HEK293 (cell line): ENCODE data around the gene NPC2.

Experiments
- CTCF ChIA-PET: fragments of 350-600 bp; formaldehyde crosslinking; extraction: SDS; loops from one replicate; lab custom pipeline; 2021; ENCODE audit warnings: antibody characterized with exemption; lab: Yijun Ruan, JAX
- POLR2A ChIA-PET: fragments of 300-600 bp; formaldehyde crosslinking; extraction: SDS; loops from one replicate; lab custom pipeline; 2020; ENCODE audit warnings: antibody characterized with exemption, inconsistent platforms; lab: Yijun Ruan, JAX
- H3K27ac ChIP-seq: fragments of 200-500 bp; sonication (Bioruptor generic); 2 replicates; pipeline ENCODE4 v1.5.1; 2014; ENCODE audit warnings: low read depth, low read length, control low read depth, inconsistent platforms; ENCODE audit errors: extremely low read depth
- H3K36me3 ChIP-seq, 2 experiments: fragments of 200-500 bp in 1 of 2; sonication (Bioruptor generic) in 1 of 2; 1 replicate in 1 of 2; 2 replicates in 1 of 2; pipeline ENCODE4 v1.5.1; 2014 to 2017; ENCODE audit warnings: inconsistent platforms in 2 of 2, low read length in 2 of 2; ENCODE audit not compliant: control insufficient read depth in 2 of 2, insufficient read depth in 1 of 2
- H3K4me1 ChIP-seq: fragments of 200-500 bp; sonication (Bioruptor generic); 2 replicates; pipeline ENCODE4 v1.5.1; 2014; ENCODE audit warnings: mild to moderate bottlenecking, low read length, inconsistent platforms; ENCODE audit not compliant: control insufficient read depth, insufficient read depth
- H3K4me3 ChIP-seq: 2 replicates; pipeline ENCODE4 v1.5.1; 2011; ENCODE audit warnings: low read depth, mild to moderate bottlenecking, control low read depth, low read length, moderate library complexity
- H3K9me3 ChIP-seq: fragments of 200-500 bp; sonication (Bioruptor generic); 2 replicates; pipeline ENCODE4 v1.5.1; 2014; ENCODE audit warnings: low read depth, low read length, inconsistent platforms; ENCODE audit not compliant: control insufficient read depth, insufficient read depth
- BCL11A ChIP-seq: fragments of 450-650 bp; formaldehyde crosslinking; IDR thresholded peaks from 2 replicates; pipeline ENCODE4 v1.5.1; 2016; ENCODE audit warnings: low read depth, missing biosample characterization, missing genetic modification characterization
- BCL11B ChIP-seq: fragments of 450-650 bp; formaldehyde crosslinking; IDR thresholded peaks from 2 replicates; pipeline ENCODE4 v1.5.1; 2016; ENCODE audit warnings: low read depth, missing biosample characterization, missing genetic modification characterization
- HOXC10 ChIP-seq: sonication (generic); formaldehyde crosslinking; IDR thresholded peaks from 2 replicates; pipeline ENCODE4 v1.8.1; 2023; ENCODE audit warnings: mild to moderate bottlenecking, missing genetic modification reagents
- KLF10 ChIP-seq: fragments of 450-650 bp; IDR thresholded peaks from 2 replicates; pipeline ENCODE4 v1.5.1; 2018; ENCODE audit warnings: missing biosample characterization, mild to moderate bottlenecking, missing genetic modification characterization
- KLF16 ChIP-seq: fragments of 450-650 bp; formaldehyde crosslinking; IDR thresholded peaks from 2 replicates; pipeline ENCODE4 v1.5.1; 2017; ENCODE audit warnings: missing biosample characterization, missing genetic modification characterization
- KLF8 ChIP-seq: fragments of 450-650 bp; formaldehyde crosslinking; IDR thresholded peaks from 2 replicates; pipeline ENCODE4 v1.5.1; 2016; ENCODE audit warnings: missing biosample characterization, missing genetic modification characterization
- ZBTB1 ChIP-seq: fragments of 450-650 bp; formaldehyde crosslinking; IDR thresholded peaks from 2 replicates; pipeline ENCODE4 v1.5.1; 2016; ENCODE audit warnings: missing biosample characterization, missing genetic modification characterization
- ZFHX2 ChIP-seq: fragments of 450-650 bp; formaldehyde crosslinking; conservative IDR thresholded peaks from 2 replicates; pipeline ENCODE4 v1.5.1; 2016; ENCODE audit warnings: missing biosample characterization, missing genetic modification characterization
- ZNF114 ChIP-seq: fragments of 450-650 bp; formaldehyde crosslinking; IDR thresholded peaks from 2 replicates; pipeline ENCODE4 v1.5.0; 2017; ENCODE audit warnings: missing biosample characterization, missing genetic modification characterization
- ZNF155 ChIP-seq: fragments of 450-650 bp; formaldehyde crosslinking; IDR thresholded peaks from 2 replicates; pipeline ENCODE4 v1.5.1; 2016; ENCODE audit warnings: missing biosample characterization, missing genetic modification characterization
- ZNF223 ChIP-seq: fragments of 450-650 bp; formaldehyde crosslinking; IDR thresholded peaks from 2 replicates; pipeline ENCODE4 v1.5.1; 2016; ENCODE audit warnings: missing biosample characterization, missing genetic modification characterization
- ZNF324 ChIP-seq: fragments of 450-650 bp; formaldehyde crosslinking; IDR thresholded peaks from 2 replicates; pipeline ENCODE4 v1.5.1; 2016; ENCODE audit warnings: missing biosample characterization, missing genetic modification characterization
- ZNF341 ChIP-seq: fragments of 450-650 bp; formaldehyde crosslinking; IDR thresholded peaks from 2 replicates; pipeline ENCODE4; 2016; ENCODE audit warnings: low read depth, missing biosample characterization, missing genetic modification characterization
- ZNF37A ChIP-seq: fragments of 450-650 bp; IDR thresholded peaks from 2 replicates; pipeline ENCODE4 v1.5.1; 2018; ENCODE audit warnings: missing biosample characterization, missing genetic modification characterization
- ZNF544 ChIP-seq: fragments of 450-650 bp; formaldehyde crosslinking; IDR thresholded peaks from 2 replicates; pipeline ENCODE4 v1.5.0; 2017; ENCODE audit warnings: missing biosample characterization, missing genetic modification characterization
- TF ChIP-seq, protein P1 (sequence below): fragments of 450-650 bp; formaldehyde crosslinking; IDR thresholded peaks from 2 replicates; pipeline ENCODE4 v1.5.1; 2016; ENCODE audit warnings: missing biosample characterization, missing genetic modification characterization
- TF ChIP-seq, protein P2 (sequence below): fragments of 450-650 bp; formaldehyde crosslinking; conservative IDR thresholded peaks from 2 replicates; pipeline ENCODE4 v1.5.1; 2016; ENCODE audit warnings: low read depth, missing biosample characterization, missing genetic modification characterization
- TF ChIP-seq, protein P3 (sequence below): fragments of 450-650 bp; formaldehyde crosslinking; IDR thresholded peaks from 2 replicates; pipeline ENCODE4 v1.5.1; 2017; ENCODE audit warnings: missing biosample characterization, missing genetic modification characterization
- TF ChIP-seq, protein P4 (sequence below): fragments of 450-650 bp; formaldehyde crosslinking; IDR thresholded peaks from 2 replicates; pipeline ENCODE4 v1.5.0; 2017; ENCODE audit warnings: missing biosample characterization, missing genetic modification characterization, borderline replicate concordance

NPC2 gene

DNA sequence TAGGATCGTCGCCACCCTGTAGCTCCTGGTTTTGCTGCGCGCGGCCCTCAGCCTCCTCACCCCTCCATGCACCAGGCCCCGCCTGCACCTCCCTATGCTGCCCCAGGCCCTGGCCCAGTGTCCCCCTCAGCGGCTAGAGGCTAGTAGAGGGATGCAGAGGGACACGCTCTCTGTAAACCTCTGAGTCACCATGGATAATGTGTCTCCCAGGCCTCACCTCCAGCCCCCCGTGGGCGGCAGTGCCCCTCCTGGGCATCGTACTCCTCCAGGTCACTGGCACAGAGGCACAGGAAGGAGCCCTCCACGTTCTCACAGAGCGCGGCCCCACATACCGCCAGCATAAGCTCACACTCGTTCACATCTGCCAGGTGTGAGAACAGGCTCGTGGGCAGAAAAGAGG, 12.7 kb upstream of the NPC2 start:
- TF ChIP-seq HOXC10 (no peak), ZFHX2 (peak; percentile 28; the same call in 1 of the 2 replicates)
- TF ChIP-seq, protein P1, sequence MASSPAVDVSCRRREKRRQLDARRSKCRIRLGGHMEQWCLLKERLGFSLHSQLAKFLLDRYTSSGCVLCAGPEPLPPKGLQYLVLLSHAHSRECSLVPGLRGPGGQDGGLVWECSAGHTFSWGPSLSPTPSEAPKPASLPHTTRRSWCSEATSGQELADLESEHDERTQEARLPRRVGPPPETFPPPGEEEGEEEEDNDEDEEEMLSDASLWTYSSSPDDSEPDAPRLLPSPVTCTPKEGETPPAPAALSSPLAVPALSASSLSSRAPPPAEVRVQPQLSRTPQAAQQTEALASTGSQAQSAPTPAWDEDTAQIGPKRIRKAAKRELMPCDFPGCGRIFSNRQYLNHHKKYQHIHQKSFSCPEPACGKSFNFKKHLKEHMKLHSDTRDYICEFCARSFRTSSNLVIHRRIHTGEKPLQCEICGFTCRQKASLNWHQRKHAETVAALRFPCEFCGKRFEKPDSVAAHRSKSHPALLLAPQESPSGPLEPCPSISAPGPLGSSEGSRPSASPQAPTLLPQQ: no peak
- TF ChIP-seq, all 188 proteins: peak for 1
- ChIA-PET POLR2A (no interaction called here), CTCF (interaction anchor here (0.6 kb wide), 1 partner anchor 228 kb away, joined by 3 read pairs; no protein-coding TSS in a partner anchor)
- Histone ChIP-seq H3K4me3 (no peak overlapping the region), H3K9me3 (no peaks in the 10 kb centered on the region), H3K27ac (no peak overlapping the region), H3K4me1 (no peaks in the 10 kb centered on the region), H3K36me3 (no peaks in the 10 kb centered on the region)

DNA sequence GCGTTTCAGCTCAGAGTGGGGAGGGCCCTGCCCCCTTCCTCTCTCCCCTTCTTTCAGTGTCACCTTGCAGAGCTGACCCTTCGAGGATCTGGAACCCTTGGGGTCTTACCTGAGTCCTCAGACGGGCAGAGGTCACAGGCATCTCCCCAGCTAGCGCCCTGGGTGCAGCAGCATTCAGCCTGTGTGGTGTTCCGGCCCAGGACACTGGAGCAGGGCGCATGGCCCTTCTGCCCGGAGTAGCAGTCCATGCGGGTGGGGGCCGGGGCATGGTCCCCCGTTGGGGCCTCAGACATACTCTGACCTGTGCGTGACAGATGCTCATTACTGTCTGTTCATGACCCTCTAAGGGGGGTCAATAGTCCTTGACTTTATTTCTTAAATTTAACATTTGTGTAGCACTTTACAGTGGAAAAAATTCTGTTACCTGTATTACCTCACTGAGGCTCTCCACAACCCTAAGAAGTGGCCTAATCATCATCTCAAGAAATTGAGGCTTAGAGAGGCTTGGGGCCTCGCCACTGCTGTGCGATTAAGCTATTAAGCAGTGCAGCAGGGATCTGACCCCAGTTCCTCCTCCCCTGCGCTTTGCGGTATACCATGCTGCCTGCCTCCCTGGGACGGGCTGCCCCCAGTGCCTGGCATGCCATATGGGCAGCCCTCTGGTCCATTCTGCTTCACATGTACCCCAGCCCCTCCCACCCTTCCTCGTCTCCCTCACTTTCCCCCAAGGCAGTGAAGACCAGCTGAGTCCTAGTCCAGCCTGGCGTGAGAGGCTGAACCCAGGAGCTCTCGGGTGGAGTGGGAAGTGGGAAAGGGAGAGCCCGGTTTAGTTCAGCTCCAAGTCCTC, 12.0 kb upstream of the NPC2 start:
- no peak overlapping the region for H3K4me3 ChIP-seq
- ChIA-PET POLR2A (interaction anchor here (1.0 kb wide), 1 partner anchor 12 kb away, joined by 3 read pairs; the partner anchor contains the start of genes ISCA2 and NPC2), CTCF (interaction anchor here (0.6 kb wide), 1 partner anchor 229 kb away, joined by 3 read pairs; no protein-coding TSS in a partner anchor)
- H3K4me1 ChIP-seq: no peaks in the 10 kb centered on the region
- no peak for TF ChIP-seq ZNF37A (tag by site-specific recombination)
- TF ChIP-seq, protein P2, sequence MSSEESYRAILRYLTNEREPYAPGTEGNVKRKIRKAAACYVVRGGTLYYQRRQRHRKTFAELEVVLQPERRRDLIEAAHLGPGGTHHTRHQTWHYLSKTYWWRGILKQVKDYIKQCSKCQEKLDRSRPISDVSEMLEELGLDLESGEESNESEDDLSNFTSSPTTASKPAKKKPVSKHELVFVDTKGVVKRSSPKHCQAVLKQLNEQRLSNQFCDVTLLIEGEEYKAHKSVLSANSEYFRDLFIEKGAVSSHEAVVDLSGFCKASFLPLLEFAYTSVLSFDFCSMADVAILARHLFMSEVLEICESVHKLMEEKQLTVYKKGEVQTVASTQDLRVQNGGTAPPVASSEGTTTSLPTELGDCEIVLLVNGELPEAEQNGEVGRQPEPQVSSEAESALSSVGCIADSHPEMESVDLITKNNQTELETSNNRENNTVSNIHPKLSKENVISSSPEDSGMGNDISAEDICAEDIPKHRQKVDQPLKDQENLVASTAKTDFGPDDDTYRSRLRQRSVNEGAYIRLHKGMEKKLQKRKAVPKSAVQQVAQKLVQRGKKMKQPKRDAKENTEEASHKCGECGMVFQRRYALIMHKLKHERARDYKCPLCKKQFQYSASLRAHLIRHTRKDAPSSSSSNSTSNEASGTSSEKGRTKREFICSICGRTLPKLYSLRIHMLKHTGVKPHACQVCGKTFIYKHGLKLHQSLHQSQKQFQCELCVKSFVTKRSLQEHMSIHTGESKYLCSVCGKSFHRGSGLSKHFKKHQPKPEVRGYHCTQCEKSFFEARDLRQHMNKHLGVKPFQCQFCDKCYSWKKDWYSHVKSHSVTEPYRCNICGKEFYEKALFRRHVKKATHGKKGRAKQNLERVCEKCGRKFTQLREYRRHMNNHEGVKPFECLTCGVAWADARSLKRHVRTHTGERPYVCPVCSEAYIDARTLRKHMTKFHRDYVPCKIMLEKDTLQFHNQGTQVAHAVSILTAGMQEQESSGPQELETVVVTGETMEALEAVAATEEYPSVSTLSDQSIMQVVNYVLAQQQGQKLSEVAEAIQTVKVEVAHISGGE: no peak
- no peak for TF ChIP-seq ZNF544
- TF ChIP-seq, protein P3, sequence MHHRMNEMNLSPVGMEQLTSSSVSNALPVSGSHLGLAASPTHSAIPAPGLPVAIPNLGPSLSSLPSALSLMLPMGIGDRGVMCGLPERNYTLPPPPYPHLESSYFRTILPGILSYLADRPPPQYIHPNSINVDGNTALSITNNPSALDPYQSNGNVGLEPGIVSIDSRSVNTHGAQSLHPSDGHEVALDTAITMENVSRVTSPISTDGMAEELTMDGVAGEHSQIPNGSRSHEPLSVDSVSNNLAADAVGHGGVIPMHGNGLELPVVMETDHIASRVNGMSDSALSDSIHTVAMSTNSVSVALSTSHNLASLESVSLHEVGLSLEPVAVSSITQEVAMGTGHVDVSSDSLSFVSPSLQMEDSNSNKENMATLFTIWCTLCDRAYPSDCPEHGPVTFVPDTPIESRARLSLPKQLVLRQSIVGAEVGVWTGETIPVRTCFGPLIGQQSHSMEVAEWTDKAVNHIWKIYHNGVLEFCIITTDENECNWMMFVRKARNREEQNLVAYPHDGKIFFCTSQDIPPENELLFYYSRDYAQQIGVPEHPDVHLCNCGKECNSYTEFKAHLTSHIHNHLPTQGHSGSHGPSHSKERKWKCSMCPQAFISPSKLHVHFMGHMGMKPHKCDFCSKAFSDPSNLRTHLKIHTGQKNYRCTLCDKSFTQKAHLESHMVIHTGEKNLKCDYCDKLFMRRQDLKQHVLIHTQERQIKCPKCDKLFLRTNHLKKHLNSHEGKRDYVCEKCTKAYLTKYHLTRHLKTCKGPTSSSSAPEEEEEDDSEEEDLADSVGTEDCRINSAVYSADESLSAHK (tag by site-specific recombination): no peak
- no peak for TF ChIP-seq ZNF155 (tag by site-specific recombination)
- TF ChIP-seq BCL11A: no peak
- TF ChIP-seq ZNF324 (tag by site-specific recombination): no peak
- TF ChIP-seq, protein P4, sequence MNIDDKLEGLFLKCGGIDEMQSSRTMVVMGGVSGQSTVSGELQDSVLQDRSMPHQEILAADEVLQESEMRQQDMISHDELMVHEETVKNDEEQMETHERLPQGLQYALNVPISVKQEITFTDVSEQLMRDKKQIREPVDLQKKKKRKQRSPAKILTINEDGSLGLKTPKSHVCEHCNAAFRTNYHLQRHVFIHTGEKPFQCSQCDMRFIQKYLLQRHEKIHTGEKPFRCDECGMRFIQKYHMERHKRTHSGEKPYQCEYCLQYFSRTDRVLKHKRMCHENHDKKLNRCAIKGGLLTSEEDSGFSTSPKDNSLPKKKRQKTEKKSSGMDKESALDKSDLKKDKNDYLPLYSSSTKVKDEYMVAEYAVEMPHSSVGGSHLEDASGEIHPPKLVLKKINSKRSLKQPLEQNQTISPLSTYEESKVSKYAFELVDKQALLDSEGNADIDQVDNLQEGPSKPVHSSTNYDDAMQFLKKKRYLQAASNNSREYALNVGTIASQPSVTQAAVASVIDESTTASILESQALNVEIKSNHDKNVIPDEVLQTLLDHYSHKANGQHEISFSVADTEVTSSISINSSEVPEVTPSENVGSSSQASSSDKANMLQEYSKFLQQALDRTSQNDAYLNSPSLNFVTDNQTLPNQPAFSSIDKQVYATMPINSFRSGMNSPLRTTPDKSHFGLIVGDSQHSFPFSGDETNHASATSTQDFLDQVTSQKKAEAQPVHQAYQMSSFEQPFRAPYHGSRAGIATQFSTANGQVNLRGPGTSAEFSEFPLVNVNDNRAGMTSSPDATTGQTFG (tag by site-specific recombination): no peak
- TF ChIP-seq ZNF223 (tag by site-specific recombination): no peak
- no peak for TF ChIP-seq KLF10 (tag by site-specific recombination)
- TF ChIP-seq ZBTB1 (tag by site-specific recombination): no peak
- no peak for TF ChIP-seq KLF8 (tag by site-specific recombination)
- no peak for TF ChIP-seq BCL11B (tag by site-specific recombination)
- TF ChIP-seq ZNF114: no peak
- TF ChIP-seq ZNF341: no peak
- no peak for TF ChIP-seq KLF16 (tag by site-specific recombination)
- TF ChIP-seq, all 188 proteins: peak for 0
- Histone ChIP-seq H3K36me3 (no peaks in the 10 kb centered on the region), H3K27ac (no peak overlapping the region), H3K9me3 (no peaks in the 10 kb centered on the region)
